SK-N-SH (cell line): ENCODE measurements around the gene BRINP3.

ENCODE experiments used
- FOXM1 ChIP-seq: IDR thresholded peaks from 2 replicates; pipeline ENCODE4 v1.4.0; 2012; ENCODE audit warnings: low read depth, mild to moderate bottlenecking
- POLR2AphosphoS5 ChIP-seq: IDR thresholded peaks from 2 replicates; pipeline ENCODE4 v1.6.1; 2012; ENCODE audit warnings: low read depth, low read length
- TAF1 ChIP-seq: IDR thresholded peaks from 2 replicates; pipeline ENCODE4 v1.6.1; 2012; ENCODE audit warnings: low read depth, mild to moderate bottlenecking, low read length, moderate library complexity, borderline replicate concordance
- TF ChIP-seq, protein P1 (sequence below): fragments of 200-600 bp; sonication (generic); IDR thresholded peaks from 2 replicates; pipeline ENCODE4 v1.6.1; 2017; ENCODE audit warnings: antibody characterized with exemption, mild to moderate bottlenecking, moderate library complexity
- TF ChIP-seq, protein P2 (sequence below): IDR thresholded peaks from 2 replicates; pipeline ENCODE4 v1.4.0; 2012; ENCODE audit warnings: low read depth, borderline replicate concordance

DNA sequence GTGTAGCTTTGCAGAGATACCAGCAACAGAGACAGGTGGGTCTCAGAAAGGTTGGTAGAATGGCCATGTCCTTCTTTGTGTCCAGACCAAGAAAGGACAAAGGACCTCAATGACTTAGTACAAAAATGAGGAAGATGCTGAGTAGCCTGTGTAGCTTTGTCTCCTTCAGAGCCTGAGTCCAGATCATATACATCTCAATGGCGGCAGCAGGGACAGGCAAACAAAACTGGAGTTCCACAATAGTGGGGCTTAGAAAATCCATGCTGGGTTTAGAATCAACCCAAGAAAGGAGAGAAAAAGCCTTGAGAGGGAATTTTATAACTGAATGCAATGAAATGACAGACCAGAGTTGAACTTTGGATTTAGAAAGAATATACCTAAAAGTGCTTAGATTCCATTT is 339.0 kb downstream of the BRINP3 start:
- TF ChIP-seq, protein P1, sequence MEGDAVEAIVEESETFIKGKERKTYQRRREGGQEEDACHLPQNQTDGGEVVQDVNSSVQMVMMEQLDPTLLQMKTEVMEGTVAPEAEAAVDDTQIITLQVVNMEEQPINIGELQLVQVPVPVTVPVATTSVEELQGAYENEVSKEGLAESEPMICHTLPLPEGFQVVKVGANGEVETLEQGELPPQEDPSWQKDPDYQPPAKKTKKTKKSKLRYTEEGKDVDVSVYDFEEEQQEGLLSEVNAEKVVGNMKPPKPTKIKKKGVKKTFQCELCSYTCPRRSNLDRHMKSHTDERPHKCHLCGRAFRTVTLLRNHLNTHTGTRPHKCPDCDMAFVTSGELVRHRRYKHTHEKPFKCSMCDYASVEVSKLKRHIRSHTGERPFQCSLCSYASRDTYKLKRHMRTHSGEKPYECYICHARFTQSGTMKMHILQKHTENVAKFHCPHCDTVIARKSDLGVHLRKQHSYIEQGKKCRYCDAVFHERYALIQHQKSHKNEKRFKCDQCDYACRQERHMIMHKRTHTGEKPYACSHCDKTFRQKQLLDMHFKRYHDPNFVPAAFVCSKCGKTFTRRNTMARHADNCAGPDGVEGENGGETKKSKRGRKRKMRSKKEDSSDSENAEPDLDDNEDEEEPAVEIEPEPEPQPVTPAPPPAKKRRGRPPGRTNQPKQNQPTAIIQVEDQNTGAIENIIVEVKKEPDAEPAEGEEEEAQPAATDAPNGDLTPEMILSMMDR, result no peak
- TF ChIP-seq FOXM1, result no peak
- TF ChIP-seq, protein P2, sequence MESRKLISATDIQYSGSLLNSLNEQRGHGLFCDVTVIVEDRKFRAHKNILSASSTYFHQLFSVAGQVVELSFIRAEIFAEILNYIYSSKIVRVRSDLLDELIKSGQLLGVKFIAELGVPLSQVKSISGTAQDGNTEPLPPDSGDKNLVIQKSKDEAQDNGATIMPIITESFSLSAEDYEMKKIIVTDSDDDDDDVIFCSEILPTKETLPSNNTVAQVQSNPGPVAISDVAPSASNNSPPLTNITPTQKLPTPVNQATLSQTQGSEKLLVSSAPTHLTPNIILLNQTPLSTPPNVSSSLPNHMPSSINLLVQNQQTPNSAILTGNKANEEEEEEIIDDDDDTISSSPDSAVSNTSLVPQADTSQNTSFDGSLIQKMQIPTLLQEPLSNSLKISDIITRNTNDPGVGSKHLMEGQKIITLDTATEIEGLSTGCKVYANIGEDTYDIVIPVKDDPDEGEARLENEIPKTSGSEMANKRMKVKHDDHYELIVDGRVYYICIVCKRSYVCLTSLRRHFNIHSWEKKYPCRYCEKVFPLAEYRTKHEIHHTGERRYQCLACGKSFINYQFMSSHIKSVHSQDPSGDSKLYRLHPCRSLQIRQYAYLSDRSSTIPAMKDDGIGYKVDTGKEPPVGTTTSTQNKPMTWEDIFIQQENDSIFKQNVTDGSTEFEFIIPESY, result no peak
- TF ChIP-seq TAF1, result no peak
- TF ChIP-seq POLR2AphosphoS5, result no peak
